Stimulated activated CD4-positive, alpha-beta T cell treated with anti-CD3 and anti-CD28 coated beads, Interleukin-1b, Interleukin-23, amount 100 ng/mL, for 24 hours (primary cell): ENCODE data around the gene VNN1.
"Not testable (repeated sequence)": the region's sequence is repeated elsewhere in the genome, so short reads cannot be mapped to it uniquely, and the experiment has no call there.

Source experiments
- DNase-seq, 4 experiments: peaks; one replicate each; pipeline ENCODE4 v3.0.0-alpha.2; 2020; ENCODE audit warnings: low read depth in 4 of 4, low spot score in 1 of 4

Gene VNN1

GRCh38 chr6:132725947-132726607 is 12.2 kb upstream of the VNN1 start:
- DNase-seq = no peak

- DNase-seq = no peak
These were observed 11.6 kb upstream of the VNN1 start for GRCh38 chr6:132725471-132725870.

GRCh38 chr6:132719736-132720448 is 6.0 kb upstream of the VNN1 start:
- DNase-seq = no peak

GRCh38 chr6:132715881-132716637 is 2.2 kb upstream of the VNN1 start:
- DNase-seq = no peak

GRCh38 chr6:132715204-132715603 is 1.3 kb upstream of the VNN1 start:
- no peak for DNase-seq

- no peak for DNase-seq
These were observed 305 bp upstream of the VNN1 start for GRCh38 chr6:132714160-132714559.

- DNase-seq = no peak
These were observed 1.5 kb downstream of the VNN1 start for GRCh38 chr6:132712366-132712765.

GRCh38 chr6:132708771-132709170 is 5.1 kb downstream of the VNN1 start:
- DNase-seq = no peak

GRCh38 chr6:132708002-132708401 is 5.9 kb downstream of the VNN1 start:
- no peak for DNase-seq

GRCh38 chr6:132706756-132707155 is 7.1 kb downstream of the VNN1 start:
- DNase-seq = not testable (repeated sequence)

GRCh38 chr6:132703936-132704335 is 9.9 kb downstream of the VNN1 start:
- no peak for DNase-seq

GRCh38 chr6:132698608-132699007 is 15.2 kb downstream of the VNN1 start:
- no peak for DNase-seq

GRCh38 chr6:132695773-132696172 is 18.1 kb downstream of the VNN1 start:
- DNase-seq = no peak

- DNase-seq = no peak
These were observed 20.4 kb downstream of the VNN1 start for GRCh38 chr6:132693478-132693877.

GRCh38 chr6:132690678-132691077 is 23.2 kb downstream of the VNN1 start:
- DNase-seq = no peak

GRCh38 chr6:132687306-132687705 is 26.5 kb downstream of the VNN1 start:
- no peak for DNase-seq

GRCh38 chr6:132686531-132686930 is 27.3 kb downstream of the VNN1 start:
- no peak for DNase-seq

- no peak for DNase-seq
These were observed 28.8 kb downstream of the VNN1 start for GRCh38 chr6:132685009-132685408.

GRCh38 chr6:132684272-132684671 is 29.6 kb downstream of the VNN1 start:
- no peak for DNase-seq

GRCh38 chr6:132683543-132683942 is 30.3 kb downstream of the VNN1 start:
- no peak for DNase-seq

GRCh38 chr6:132679094-132679493 is 34.8 kb downstream of the VNN1 start:
- DNase-seq = not testable (repeated sequence)

- DNase-seq = no peak
These were observed 38.1 kb downstream of the VNN1 start for GRCh38 chr6:132675749-132676148.
